Central memory CD8-positive, alpha-beta T cell (primary cell): ENCODE measurements around the gene PTK7.

Source experiments
- ATAC-seq: fragments of 150-1000 bp; cut with Tn5 transposase; replicated peaks from 2 replicates; pipeline ENCODE4 v1.10.0; 2022; ENCODE audit warnings: mild to moderate bottlenecking, moderate FRiP score, moderate number of reproducible peaks; ENCODE audit not compliant: poor library complexity, severe bottlenecking; ENCODE audit errors: extremely low read depth
- DNase-seq, 2 donors: peaks; one replicate each; pipeline ENCODE4 v3.0.0; 2021; ENCODE audit warnings: low spot score in 2 of 2
- H3K27ac Mint-ChIP-seq: one replicate; pipeline ENCODE4 v1.8.0; 2022; ENCODE audit warnings: low read depth, mild to moderate bottlenecking, moderate library complexity, mixed read lengths
- H3K27me3 Mint-ChIP-seq: one replicate; pipeline ENCODE4 v1.8.0; 2022; ENCODE audit warnings: mixed read lengths
- H3K36me3 Mint-ChIP-seq: one replicate; pipeline ENCODE4 v1.8.0; 2022; ENCODE audit warnings: mild to moderate bottlenecking, moderate library complexity, mixed read lengths; ENCODE audit not compliant: insufficient read depth
- H3K4me1 Mint-ChIP-seq: one replicate; pipeline ENCODE4 v1.8.0; 2022; ENCODE audit warnings: mixed read lengths
- H3K4me3 Mint-ChIP-seq: one replicate; pipeline ENCODE4 v1.8.0; 2022; ENCODE audit warnings: mild to moderate bottlenecking, moderate library complexity, mixed read lengths
- H3K9me3 Mint-ChIP-seq: one replicate; pipeline ENCODE4 v1.8.0; 2022; ENCODE audit warnings: mixed read lengths

Gene PTK7

GRCh38 chr6:43075670-43076463 lies at the start of gene PTK7:
PTK7 (plus strand) TSS chr6:43076314; CDS start chr6:43076489, 175 bp downstream.
- no peak for DNase-seq
- peaks cover 13% of the 10 kb centered on the region for H3K27me3 Mint-ChIP-seq
- H3K36me3 Mint-ChIP-seq, result peaks cover 4% of the 10 kb centered on the region
- no peaks in the 10 kb centered on the region for H3K9me3 Mint-ChIP-seq
- no peaks in the 10 kb centered on the region for H3K4me1 Mint-ChIP-seq
- ATAC-seq, result peak; percentile 54
- H3K27ac Mint-ChIP-seq, result no peak within 1 kb of the TSS
- H3K4me3 Mint-ChIP-seq, result peak within 1 kb of the TSS; percentile 49

- ATAC-seq (no peak), DNase-seq (no peak)
- no peaks in the 10 kb centered on the region for H3K27me3 Mint-ChIP-seq
- H3K27ac Mint-ChIP-seq, result peak overlapping the region; percentile 26
- H3K36me3 Mint-ChIP-seq, result peaks cover 63% of the 10 kb centered on the region
- H3K4me3 Mint-ChIP-seq, result no peak overlapping the region
- no peaks in the 10 kb centered on the region for H3K9me3 Mint-ChIP-seq
- H3K4me1 Mint-ChIP-seq, result peaks cover 30% of the 10 kb centered on the region
Observed at GRCh38 chr6:43026365-43026764, 49.7 kb upstream of the PTK7 start.

GRCh38 chr6:43029120-43029519 lies 47.0 kb upstream of the PTK7 start:
- Mint-ChIP-seq H3K4me3 (no peak overlapping the region), H3K36me3 (peaks cover 67% of the 10 kb centered on the region), H3K4me1 (peaks cover 17% of the 10 kb centered on the region), H3K9me3 (no peaks in the 10 kb centered on the region), H3K27ac (no peak overlapping the region), H3K27me3 (no peaks in the 10 kb centered on the region)
- DNase-seq, result no peak
- no peak for ATAC-seq

GRCh38 chr6:43032326-43032725 lies 43.8 kb upstream of the PTK7 start:
- no peak overlapping the region for H3K27ac Mint-ChIP-seq
- no peaks in the 10 kb centered on the region for H3K27me3 Mint-ChIP-seq
- no peaks in the 10 kb centered on the region for H3K9me3 Mint-ChIP-seq
- no peak for ATAC-seq
- peaks cover 45% of the 10 kb centered on the region for H3K36me3 Mint-ChIP-seq
- DNase-seq, result no peak
- H3K4me3 Mint-ChIP-seq, result no peak overlapping the region
- H3K4me1 Mint-ChIP-seq, result peaks cover 6% of the 10 kb centered on the region

- Mint-ChIP-seq H3K4me3 (no peak overlapping the region), H3K27ac (peak overlapping the region; percentile 54)
Observed at GRCh38 chr6:43033496-43034189, 42.5 kb upstream of the PTK7 start.

GRCh38 chr6:43034190-43034525 lies 42.0 kb upstream of the PTK7 start:
- no peaks in the 10 kb centered on the region for H3K27me3 Mint-ChIP-seq
- ATAC-seq (no peak), DNase-seq (no peak)
- peaks cover 39% of the 10 kb centered on the region for H3K36me3 Mint-ChIP-seq
- H3K4me1 Mint-ChIP-seq, result no peaks in the 10 kb centered on the region
- H3K9me3 Mint-ChIP-seq, result no peaks in the 10 kb centered on the region
- no peak overlapping the region for H3K4me3 Mint-ChIP-seq
- H3K27ac Mint-ChIP-seq, result no peak overlapping the region

More at GRCh38 chr6:43033496-43034189, 42.5 kb upstream of the PTK7 start:
- no peaks in the 10 kb centered on the region for H3K9me3 Mint-ChIP-seq
- H3K4me1 Mint-ChIP-seq, result no peaks in the 10 kb centered on the region
- H3K36me3 Mint-ChIP-seq, result peaks cover 38% of the 10 kb centered on the region
- ATAC-seq (no peak), DNase-seq (no peak)
- H3K27me3 Mint-ChIP-seq, result no peaks in the 10 kb centered on the region

GRCh38 chr6:43035495-43036194 lies 40.5 kb upstream of the PTK7 start:
- Mint-ChIP-seq H3K36me3 (peaks cover 29% of the 10 kb centered on the region), H3K4me3 (no peak overlapping the region), H3K9me3 (no peaks in the 10 kb centered on the region), H3K27ac (peak overlapping the region; percentile 23), H3K4me1 (no peaks in the 10 kb centered on the region), H3K27me3 (no peaks in the 10 kb centered on the region)
- DNase-seq (no peak), ATAC-seq (no peak)

GRCh38 chr6:43036712-43037111 lies 39.4 kb upstream of the PTK7 start:
- Mint-ChIP-seq H3K27me3 (no peaks in the 10 kb centered on the region), H3K36me3 (peaks cover 22% of the 10 kb centered on the region), H3K27ac (no peak overlapping the region), H3K4me1 (no peaks in the 10 kb centered on the region), H3K4me3 (no peak overlapping the region), H3K9me3 (no peaks in the 10 kb centered on the region)
- DNase-seq (no peak), ATAC-seq (no peak)

GRCh38 chr6:43037197-43037596 lies 38.9 kb upstream of the PTK7 start:
- Mint-ChIP-seq H3K27ac (no peak overlapping the region), H3K27me3 (no peaks in the 10 kb centered on the region), H3K4me3 (no peak overlapping the region), H3K9me3 (no peaks in the 10 kb centered on the region), H3K4me1 (no peaks in the 10 kb centered on the region), H3K36me3 (peaks cover 18% of the 10 kb centered on the region)
- DNase-seq (no peak), ATAC-seq (no peak)

GRCh38 chr6:43037706-43038105 lies 38.4 kb upstream of the PTK7 start:
- DNase-seq (no peak), ATAC-seq (no peak)
- Mint-ChIP-seq H3K4me1 (no peaks in the 10 kb centered on the region), H3K36me3 (peaks cover 18% of the 10 kb centered on the region), H3K27ac (no peak overlapping the region), H3K4me3 (no peak overlapping the region), H3K27me3 (no peaks in the 10 kb centered on the region), H3K9me3 (no peaks in the 10 kb centered on the region)

GRCh38 chr6:43038727-43039126 lies 37.4 kb upstream of the PTK7 start:
- Mint-ChIP-seq H3K36me3 (peaks cover 22% of the 10 kb centered on the region), H3K4me1 (no peaks in the 10 kb centered on the region), H3K27ac (peak overlapping the region; percentile 6), H3K27me3 (no peaks in the 10 kb centered on the region), H3K4me3 (no peak overlapping the region), H3K9me3 (no peaks in the 10 kb centered on the region)
- ATAC-seq (no peak), DNase-seq (no peak)

- Mint-ChIP-seq H3K4me1 (no peaks in the 10 kb centered on the region), H3K36me3 (peaks cover 17% of the 10 kb centered on the region), H3K9me3 (no peaks in the 10 kb centered on the region), H3K27me3 (no peaks in the 10 kb centered on the region), H3K27ac (peak overlapping the region; percentile 56), H3K4me3 (no peak overlapping the region)
- DNase-seq, result no peak
- no peak for ATAC-seq
Observed at GRCh38 chr6:43040542-43041257, 35.4 kb upstream of the PTK7 start.
